GM18861 (cell line): ENCODE data around the gene SLX4IP.

Experiments used
- ATAC-seq: cut with Tn5 transposase; IDR thresholded peaks from one replicate; pipeline ENCODE4 v1.9.1; 2021; ENCODE audit not compliant: unreplicated experiment

SLX4IP gene

GRCh38 chr20:10428008-10428407, 7.1 kb upstream of the SLX4IP start:
- ATAC-seq, result peak; percentile 28

- no peak for ATAC-seq
These were observed 5.6 kb upstream of the SLX4IP start for GRCh38 chr20:10429443-10429981.

GRCh38 chr20:10430000-10430466, 5.1 kb upstream of the SLX4IP start:
- ATAC-seq, result no peak

- no peak for ATAC-seq
These were observed 4.4 kb upstream of the SLX4IP start for GRCh38 chr20:10430704-10431103.

- ATAC-seq, result no peak
These were observed 3.0 kb upstream of the SLX4IP start for GRCh38 chr20:10432079-10432478.

GRCh38 chr20:10433014-10433622, 2.0 kb upstream of the SLX4IP start:
- ATAC-seq, result no peak

GRCh38 chr20:10433623-10434466, 1.3 kb upstream of the SLX4IP start, which contains the start of gene MKKS:
Gene MKKS, minus strand, starts transcription at chr20:10434222. Its CDS starts 20,708 bp downstream, at chr20:10413514.
- ATAC-seq, result peak; percentile 33

- peak; percentile 33 for ATAC-seq
These were observed 656 bp upstream of the SLX4IP start for GRCh38 chr20:10434467-10434831.

- no peak for ATAC-seq
These were observed 1.1 kb downstream of the SLX4IP start for GRCh38 chr20:10436053-10436699.

- no peak for ATAC-seq
These were observed 3.1 kb downstream of the SLX4IP start for GRCh38 chr20:10438217-10438616.

- ATAC-seq, result no peak
These were observed 8.8 kb downstream of the SLX4IP start for GRCh38 chr20:10443936-10444335.

GRCh38 chr20:10445758-10446157, 10.7 kb downstream of the SLX4IP start:
- no peak for ATAC-seq

GRCh38 chr20:10447028-10447427, 11.9 kb downstream of the SLX4IP start:
- ATAC-seq, result peak; percentile 99

- no peak for ATAC-seq
These were observed 13.4 kb downstream of the SLX4IP start for GRCh38 chr20:10448270-10449156.

GRCh38 chr20:10449270-10449669, 14.2 kb downstream of the SLX4IP start:
- ATAC-seq, result no peak

GRCh38 chr20:10453241-10453640, 18.1 kb downstream of the SLX4IP start:
- ATAC-seq, result peak; percentile 84

GRCh38 chr20:10454151-10454750, 19.1 kb downstream of the SLX4IP start:
- ATAC-seq, result no peak

GRCh38 chr20:10461495-10461894, 26.4 kb downstream of the SLX4IP start:
- no peak for ATAC-seq

- no peak for ATAC-seq
These were observed 27.4 kb downstream of the SLX4IP start for GRCh38 chr20:10462516-10462915.

- ATAC-seq, result no peak
These were observed 28.5 kb downstream of the SLX4IP start for GRCh38 chr20:10463622-10464021.
